Liver (tissue), 9 donors: ENCODE measurements around the gene ADAMTS3. TPM values are rescaled to one million over a fixed set of nuclear protein-coding genes. Genes with fewer than 3 reads are reported as not detected.

ENCODE experiments used
- DNase-seq: peaks from one replicate; pipeline ENCODE4 v3.0.0-alpha.2; 2017; ENCODE audit warnings: low spot score
- H3K27ac ChIP-seq, 2 donors: one replicate each; pipeline ENCODE4 v1.7.0; 2013; ENCODE audit warnings: inconsistent platforms in 2 of 2, low read length in 2 of 2, control low read depth in 1 of 2, low read depth in 1 of 2, mild to moderate bottlenecking in 1 of 2
- H3K27me3 ChIP-seq, 4 donors: one replicate each; pipeline versions ENCODE4 v1.6.1 to v1.7.0; 2013; ENCODE audit warnings: low read length in 3 of 4, inconsistent platforms in 1 of 4, mild to moderate bottlenecking in 1 of 4, moderate library complexity in 1 of 4; ENCODE audit not compliant: control insufficient read depth in 4 of 4, insufficient read depth in 4 of 4
- H3K36me3 ChIP-seq, 4 donors: one replicate each; pipeline versions ENCODE4 v1.6.1 to v1.7.0; 2013; ENCODE audit warnings: low read length in 3 of 4, mild to moderate bottlenecking in 3 of 4, low read depth in 1 of 4, moderate library complexity in 1 of 4; ENCODE audit not compliant: control insufficient read depth in 4 of 4, insufficient read depth in 3 of 4
- H3K4me1 ChIP-seq, 4 donors: one replicate each; pipeline versions ENCODE4 v1.6.1 to v1.7.0; 2013; ENCODE audit warnings: low read length in 3 of 4, mild to moderate bottlenecking in 3 of 4, moderate library complexity in 1 of 4; ENCODE audit not compliant: control insufficient read depth in 4 of 4, insufficient read depth in 4 of 4
- H3K4me3 ChIP-seq, 3 donors: one replicate each; pipeline versions ENCODE4 v1.6.1 to v1.7.0; 2013; ENCODE audit warnings: low read length in 3 of 3, control low read depth in 1 of 3, low read depth in 1 of 3, mild to moderate bottlenecking in 1 of 3
- H3K9ac ChIP-seq, 2 donors: one replicate each; pipeline ENCODE4 v1.7.0; 2013; ENCODE audit warnings: low read length in 2 of 2, mild to moderate bottlenecking in 2 of 2, moderate library complexity in 2 of 2, control low read depth in 1 of 2, low read depth in 1 of 2
- H3K9me3 ChIP-seq, 4 donors: one replicate each; pipeline versions ENCODE4 v1.6.1 to v1.7.0; 2013; ENCODE audit warnings: low read length in 3 of 4; ENCODE audit not compliant: control insufficient read depth in 4 of 4
- ATF3 ChIP-seq: IDR thresholded peaks from 2 replicates; pipeline ENCODE4 v1.6.1; 2016; ENCODE audit warnings: antibody characterized with exemption
- CTCF ChIP-seq: fragments of 150-350 bp; IDR thresholded peaks from 2 replicates; pipeline ENCODE4 v1.5.1; 2017; ENCODE audit warnings: improper control_type of control experiment, low read depth, low read length; ENCODE audit not compliant: missing input control
- EGR1 ChIP-seq, 2 donors: IDR thresholded peaks; 2 replicates each; pipeline ENCODE4 v1.6.1; 2016 to 2018; ENCODE audit warnings: antibody characterized with exemption in 2 of 2, low read depth in 2 of 2
- FOXA1 ChIP-seq: IDR thresholded peaks from 2 replicates; pipeline ENCODE4 v1.6.1; 2016; ENCODE audit warnings: antibody characterized with exemption
- FOXA2 ChIP-seq: IDR thresholded peaks from 2 replicates; pipeline ENCODE4 v1.6.1; 2016; ENCODE audit warnings: antibody characterized with exemption
- GABPA ChIP-seq, 2 donors: IDR thresholded peaks in 1 of 2; conservative IDR thresholded peaks in 1 of 2; 2 replicates each; pipeline ENCODE4 v1.6.1; 2016; ENCODE audit warnings: antibody characterized with exemption in 2 of 2, mild to moderate bottlenecking in 1 of 2, moderate library complexity in 1 of 2
- HNF4A ChIP-seq, 2 donors: conservative IDR thresholded peaks; 2 replicates each; pipeline ENCODE4 v1.6.1; 2016; ENCODE audit warnings: antibody characterized with exemption in 2 of 2, mild to moderate bottlenecking in 2 of 2
- HNF4G ChIP-seq: IDR thresholded peaks from 2 replicates; pipeline ENCODE4 v1.6.1; 2016; ENCODE audit warnings: antibody characterized with exemption
- JUND ChIP-seq, 2 donors: IDR thresholded peaks; 2 replicates each; pipeline ENCODE4 v1.6.1; 2016; ENCODE audit warnings: antibody characterized with exemption in 2 of 2
- MAX ChIP-seq: IDR thresholded peaks from 2 replicates; pipeline ENCODE4 v1.6.1; 2016; ENCODE audit warnings: antibody characterized with exemption
- NR2F2 ChIP-seq: IDR thresholded peaks from 2 replicates; pipeline ENCODE4 v1.6.1; 2016; ENCODE audit warnings: antibody characterized with exemption
- RAD21 ChIP-seq, 2 donors: IDR thresholded peaks; 2 replicates each; pipeline ENCODE4 v1.6.1; 2016; ENCODE audit warnings: antibody characterized with exemption in 2 of 2, mild to moderate bottlenecking in 2 of 2
- REST ChIP-seq: IDR thresholded peaks from 2 replicates; pipeline ENCODE4 v1.6.1; 2016; ENCODE audit warnings: antibody characterized with exemption, mild to moderate bottlenecking
- RXRA ChIP-seq, 2 donors: IDR thresholded peaks; 2 replicates each; pipeline ENCODE4 v1.6.1; 2017 to 2018; ENCODE audit warnings: antibody characterized with exemption in 2 of 2, mild to moderate bottlenecking in 1 of 2
- SP1 ChIP-seq: IDR thresholded peaks from 2 replicates; pipeline ENCODE4 v1.6.1; 2018; ENCODE audit warnings: antibody characterized with exemption, mild to moderate bottlenecking
- TAF1 ChIP-seq: conservative IDR thresholded peaks from 2 replicates; pipeline ENCODE4 v1.6.1; 2016; ENCODE audit warnings: antibody characterized with exemption, mild to moderate bottlenecking
- YY1 ChIP-seq: IDR thresholded peaks from 2 replicates; pipeline ENCODE4 v1.6.1; 2016; ENCODE audit warnings: antibody characterized with exemption, mild to moderate bottlenecking
- ZBTB33 ChIP-seq: IDR thresholded peaks from 2 replicates; pipeline ENCODE4 v1.6.1; 2016; ENCODE audit warnings: antibody characterized with exemption
- WGBS: extraction: QIAGEN DNeasy Blood & Tissue Kit; methylation state at CpG from one replicate; pipeline ENCODE4 v1.1.7; 2013; 5-methylcytosine and 5-hydroxymethylcytosine counted together
- polyA plus RNA-seq, 2 donors: library from polyadenylated mRNA; stranded (reverse) in 1 of 2; unstranded in 1 of 2; fragments of 200-250 nt in 1 of 2; fragments of >200 nt in 1 of 2; fragmentation: Nextera tagmentation in 1 of 2; extraction: Ambion mirVana in 1 of 2; gene quantifications; one replicate each; pipeline versions ENCODE4 v1.2.1 to v1.2.3, GENCODE V29; 2013 to 2015
- total RNA-seq, 2 donors: library from RNA; depleted of rRNA; stranded (reverse); fragments of >200 nt; gene quantifications; one replicate each; pipeline ENCODE4 v1.2.3, GENCODE V29; 2014
- donor health status: healthy.
- donor health status: healthy.
- donor health status: healthy.
- donor health status: healthy.
- donor health status: healthy.

The ADAMTS3 gene
- total and polyA plus RNA-seq, 4 donors, result 0.12 to 1.9 (median 0.25) TPM; not detected in 1

GRCh38 chr4:72558655-72559054, 10.4 kb downstream of the ADAMTS3 start:
- Histone ChIP-seq H3K27me3 (peaks cover 0 to 2% (median 0%) of the 10 kb centered on the region in 4 donors), H3K27ac (no peak overlapping the region), H3K4me1 (no peaks in the 10 kb centered on the region), H3K36me3 (no peaks in the 10 kb centered on the region), H3K4me3 (no peak overlapping the region), H3K9me3 (peaks cover 0 to 3% (median 0%) of the 10 kb centered on the region in 4 donors), H3K9ac (no peak overlapping the region)
- TF ChIP-seq CTCF, result no peak
- no peak for TF ChIP-seq REST
- TF ChIP-seq HNF4G, result no peak
- TF ChIP-seq RXRA (IDR thresholded peaks at IDR 0.05), result no peak
- no peak for TF ChIP-seq ZBTB33
- TF ChIP-seq YY1, result no peak
- no peak for TF ChIP-seq SP1
- TF ChIP-seq GABPA (IDR thresholded peaks at IDR 0.05 in 1 of 2, conservative IDR thresholded peaks at IDR 0.05 in 1 of 2), result no peak
- TF ChIP-seq MAX, result no peak
- no peak for TF ChIP-seq TAF1
- TF ChIP-seq FOXA1, result no peak
- no peak for TF ChIP-seq ATF3
- no peak for TF ChIP-seq NR2F2
- no peak for TF ChIP-seq HNF4A (conservative IDR thresholded peaks at IDR 0.05)
- no peak for TF ChIP-seq EGR1 (IDR thresholded peaks at IDR 0.05; ENCODE audit: low read depth in 2 of 2)
- no peak for TF ChIP-seq FOXA2
- no peak for TF ChIP-seq JUND (IDR thresholded peaks at IDR 0.05)
- TF ChIP-seq RAD21 (IDR thresholded peaks at IDR 0.05), result no peak
- no peak for DNase-seq
- WGBS, result 80% methylated on average over 1 of the region's 1 CpG
